NAMALWA (cell line): ENCODE results near the gene TEP1.
"Not testable (repeated sequence)": the region's sequence is repeated elsewhere in the genome, so short reads cannot be mapped to it uniquely, and the experiment has no call there.

ENCODE experiments used
- DNase-seq: peaks from one replicate; pipeline ENCODE4 v3.0.0-alpha.2; 2015; ENCODE audit warnings: low spot score

TEP1 gene

GRCh38 chr14:20412876-20413743, at the start of gene TEP1:
TEP1 (minus strand) TSS chr14:20413501; CDS start chr14:20408439, 5,062 bp downstream.
- peak; percentile 72 for DNase-seq

- peak; percentile 100 for DNase-seq
These were observed 48.2 kb upstream of the TEP1 start, which contains the start of gene PIP4P1 for GRCh38 chr14:20461225-20462141. PIP4P1 (minus strand) TSS chr14:20461434; CDS start chr14:20461325, 109 bp downstream.

GRCh38 chr14:20460458-20461224, 47.3 kb upstream of the TEP1 start:
- peak; percentile 88 for DNase-seq

GRCh38 chr14:20458031-20458789, 44.9 kb upstream of the TEP1 start:
- DNase-seq: no peak

- DNase-seq: no peak
These were observed 43.7 kb upstream of the TEP1 start for GRCh38 chr14:20456971-20457370.

- no peak for DNase-seq
These were observed 42.3 kb upstream of the TEP1 start for GRCh38 chr14:20455355-20456300.

- DNase-seq: peak; percentile 99
These were observed 41.4 kb upstream of the TEP1 start, which contains the start of the genes APEX1 and OSGEP for GRCh38 chr14:20454516-20455354. APEX1 (plus strand) TSS chr14:20455226; CDS start chr14:20455646, 420 bp downstream. OSGEP (minus strand) TSS chr14:20454812; CDS start chr14:20454683, 129 bp downstream.

- not testable (repeated sequence) for DNase-seq
These were observed 39.5 kb upstream of the TEP1 start for GRCh38 chr14:20452831-20453230.

- no peak for DNase-seq
These were observed 33.6 kb upstream of the TEP1 start for GRCh38 chr14:20446889-20447288.

- not testable (repeated sequence) for DNase-seq
These were observed 30.3 kb upstream of the TEP1 start for GRCh38 chr14:20443650-20444049.

GRCh38 chr14:20441461-20441860, 28.2 kb upstream of the TEP1 start:
- DNase-seq: no peak

GRCh38 chr14:20440882-20441281, 27.6 kb upstream of the TEP1 start:
- no peak for DNase-seq

GRCh38 chr14:20440465-20440864, 27.2 kb upstream of the TEP1 start:
- DNase-seq: no peak

- DNase-seq: no peak
These were observed 25.4 kb upstream of the TEP1 start for GRCh38 chr14:20438664-20439063.

- no peak for DNase-seq
These were observed 23.1 kb upstream of the TEP1 start for GRCh38 chr14:20436363-20436755.

GRCh38 chr14:20435582-20436362, 22.5 kb upstream of the TEP1 start, which contains the start of gene KLHL33:
KLHL33 (minus strand) TSS chr14:20436166; CDS start chr14:20435811, 355 bp downstream.
- no peak for DNase-seq

GRCh38 chr14:20434701-20435581, 21.6 kb upstream of the TEP1 start:
- DNase-seq: no peak
